ENCODE measurements around the gene MKS1.

MKS1 gene

DNA sequence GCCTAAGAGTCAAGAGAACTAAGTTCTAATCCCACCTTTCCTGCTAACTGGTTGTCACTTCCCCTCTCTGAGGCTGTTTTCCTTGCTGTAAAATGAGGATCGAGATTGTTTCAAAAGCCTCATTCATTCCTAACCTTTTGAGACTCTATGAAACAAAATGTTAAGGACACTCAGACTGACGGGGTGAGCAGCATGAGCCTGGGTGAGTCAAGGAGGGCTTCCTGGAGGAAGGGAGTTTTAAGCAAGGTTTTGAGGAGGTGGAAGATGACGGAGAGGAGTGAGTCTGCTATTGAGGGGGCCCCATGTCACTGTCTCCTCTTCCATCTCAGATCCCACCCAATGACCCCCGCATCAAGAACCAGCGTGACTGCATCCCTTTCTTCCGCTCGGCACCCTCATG, 22.4 kb downstream of the MKS1 start:
- DNase-seq = no peak

DNA sequence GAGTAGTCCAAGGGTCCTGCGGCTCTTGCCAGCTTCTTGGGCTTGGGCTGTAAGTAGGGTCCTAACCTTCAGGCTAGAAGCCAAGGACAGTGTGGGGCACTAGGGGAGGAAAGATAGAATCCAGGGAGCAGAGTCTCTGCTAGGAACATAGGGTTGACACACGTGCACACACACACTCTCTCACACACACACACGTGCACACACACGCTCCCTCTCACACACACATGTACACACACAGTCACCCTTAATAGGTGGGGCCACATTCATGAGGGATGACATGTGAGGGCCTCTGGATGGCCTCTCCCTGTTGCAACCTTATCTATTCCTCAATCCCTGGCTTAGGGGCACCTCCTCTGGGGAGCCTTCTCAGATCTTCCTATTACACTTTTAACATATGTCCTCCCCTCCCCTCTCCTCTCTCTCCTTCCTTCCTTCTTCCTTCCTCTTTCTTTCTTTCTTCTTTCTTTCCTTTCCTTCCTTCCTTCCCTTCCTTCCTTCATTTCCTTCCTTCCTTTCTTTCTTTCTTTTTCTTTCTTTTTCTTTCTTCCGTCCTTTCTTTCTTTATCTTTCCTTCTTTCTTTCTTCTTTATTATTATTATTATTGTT, 23.4 kb downstream of the MKS1 start:
- peak; percentile 35 for DNase-seq

DNA sequence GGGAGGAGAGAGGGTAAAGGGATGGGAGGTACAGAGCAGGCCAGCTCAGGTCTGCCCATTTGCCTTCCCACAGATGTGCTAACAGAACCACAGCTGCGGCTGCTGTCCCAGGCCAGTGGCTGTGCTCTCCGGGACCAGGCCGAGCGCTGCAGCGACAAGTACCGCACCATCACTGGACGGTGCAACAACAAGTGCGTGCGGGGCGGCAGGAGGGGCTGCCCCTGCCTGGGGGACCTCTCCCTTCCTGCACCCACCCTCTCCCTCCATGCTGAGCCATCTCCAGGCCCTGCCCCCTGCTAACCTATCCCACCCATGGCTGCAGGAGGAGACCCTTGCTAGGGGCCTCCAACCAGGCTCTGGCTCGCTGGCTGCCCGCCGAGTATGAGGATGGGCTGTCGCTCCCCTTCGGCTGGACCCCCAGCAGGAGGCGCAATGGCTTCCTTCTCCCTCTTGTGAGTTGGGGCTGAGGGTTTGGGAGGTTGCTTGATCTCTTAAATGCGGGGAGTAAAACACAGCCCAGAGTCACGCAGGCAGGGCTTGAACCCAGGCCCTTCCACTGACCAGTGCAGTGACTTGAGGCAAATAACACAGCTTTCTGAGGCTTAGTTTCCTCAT, 25.3 kb downstream of the MKS1 start:
- DNase-seq = no peak

DNA sequence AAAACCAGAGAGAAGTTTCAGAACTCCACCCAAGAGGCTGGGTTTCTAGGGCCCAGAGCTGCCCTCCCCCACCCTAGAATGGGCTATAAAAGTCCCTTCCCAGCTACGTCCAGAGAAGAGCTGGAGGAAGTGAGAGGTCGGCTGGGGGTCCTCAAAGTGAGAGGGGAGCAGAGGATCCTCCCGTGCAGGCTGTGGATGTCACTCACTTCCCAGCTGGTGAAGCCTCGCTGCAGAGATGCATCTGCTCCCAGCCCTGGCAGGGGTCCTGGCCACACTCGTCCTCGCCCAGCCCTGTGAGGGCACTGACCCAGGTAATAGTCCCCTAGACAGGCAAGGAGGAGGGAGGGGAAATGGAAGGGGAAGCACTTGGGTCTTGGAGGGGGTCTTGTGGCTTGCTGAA, 26.4 kb downstream of the MKS1 start, which contains the start of gene EPX:
EPX (plus strand) TSS at position 115 of the 400 bp plus-strand sequence; CDS start at position 236, 121 bp downstream.
- DNase-seq = no peak

DNA sequence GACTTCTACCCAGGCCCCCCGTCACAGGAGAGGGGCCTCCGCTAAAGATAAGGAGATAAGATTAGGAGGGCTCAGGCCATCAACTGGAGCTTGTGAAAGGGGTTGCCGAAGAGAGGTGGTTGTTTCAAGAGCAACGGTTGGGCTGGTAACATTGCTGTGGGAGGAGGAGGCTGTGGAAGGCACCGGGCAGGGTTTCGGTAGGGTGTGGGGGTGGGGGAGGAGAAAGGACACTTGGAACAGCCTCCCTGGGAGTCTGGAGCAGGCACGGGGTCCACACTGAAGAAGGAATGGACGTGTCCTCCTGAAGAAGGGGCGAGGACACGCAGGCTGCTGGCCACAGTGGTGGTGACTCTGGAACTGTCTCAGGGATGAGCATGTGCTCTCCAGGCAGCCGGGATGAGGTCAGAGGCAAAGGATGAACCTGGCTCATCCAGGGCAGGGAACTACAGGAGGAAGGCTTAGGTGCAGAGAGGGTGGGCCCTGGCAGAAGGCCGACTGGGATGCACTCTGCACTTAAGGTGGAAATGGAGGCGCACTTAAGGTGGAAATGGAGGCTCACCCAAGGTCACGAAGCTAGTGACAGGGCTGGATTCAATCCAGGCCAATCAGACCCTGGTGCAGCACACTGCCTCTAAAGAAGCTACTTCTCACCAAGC, 27.7 kb downstream of the MKS1 start:
- peak; percentile 77 for DNase-seq

DNA sequence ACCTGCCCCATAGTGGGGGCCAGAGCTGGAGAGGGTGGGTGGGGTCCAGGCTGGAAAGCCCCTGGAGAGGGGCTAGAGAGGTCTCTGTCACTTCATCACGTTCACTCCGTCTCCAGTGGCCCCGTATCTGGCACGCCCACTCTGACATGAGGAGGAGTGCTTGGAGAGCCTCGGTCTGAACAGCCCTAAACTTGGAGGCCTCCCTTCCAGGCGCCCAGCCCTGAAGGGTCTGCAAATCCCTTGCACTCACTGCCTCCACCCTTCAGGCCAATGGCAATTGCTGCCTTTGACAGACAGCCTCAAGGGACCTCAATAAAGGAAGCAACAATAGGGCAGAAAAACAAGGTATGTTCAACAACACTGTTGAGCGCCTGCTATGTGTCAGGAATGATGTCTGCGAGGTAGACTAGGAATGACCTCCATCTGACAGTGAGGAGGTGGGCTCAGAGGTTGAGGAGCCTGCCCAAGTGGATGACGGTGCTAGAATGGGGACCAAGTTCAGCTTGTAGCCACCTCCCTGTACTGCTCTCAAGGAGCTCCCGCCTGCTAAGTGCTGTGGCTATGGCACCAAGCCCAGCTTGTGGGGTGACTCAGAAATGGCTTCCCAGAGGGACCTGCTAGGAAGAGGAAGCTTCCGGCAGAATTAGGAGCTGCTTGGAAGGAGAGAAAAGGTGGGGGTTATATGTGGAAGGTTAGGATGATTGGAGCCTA, 29.5 kb downstream of the MKS1 start:
- DNase-seq = peak; percentile 83

DNA sequence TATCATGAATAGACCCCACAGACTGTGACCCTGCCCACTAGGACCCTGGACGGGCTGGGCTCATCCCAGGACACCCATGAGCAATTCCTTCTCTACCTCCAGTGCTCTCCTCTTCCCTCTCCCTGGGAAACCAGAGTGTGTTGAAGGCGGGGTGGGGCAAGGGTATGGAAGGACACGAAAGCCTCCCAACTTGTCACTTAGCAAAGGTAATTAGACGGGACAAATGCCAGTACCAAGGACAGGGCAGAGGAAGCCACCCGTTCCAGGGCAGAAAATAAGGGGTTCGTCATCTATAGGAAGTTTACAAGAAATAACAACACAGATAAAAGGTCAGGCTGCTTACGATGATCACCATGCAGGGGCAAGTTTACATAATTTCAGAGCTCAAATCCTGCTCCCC, 31.4 kb downstream of the MKS1 start:
- DNase-seq = no peak

DNA sequence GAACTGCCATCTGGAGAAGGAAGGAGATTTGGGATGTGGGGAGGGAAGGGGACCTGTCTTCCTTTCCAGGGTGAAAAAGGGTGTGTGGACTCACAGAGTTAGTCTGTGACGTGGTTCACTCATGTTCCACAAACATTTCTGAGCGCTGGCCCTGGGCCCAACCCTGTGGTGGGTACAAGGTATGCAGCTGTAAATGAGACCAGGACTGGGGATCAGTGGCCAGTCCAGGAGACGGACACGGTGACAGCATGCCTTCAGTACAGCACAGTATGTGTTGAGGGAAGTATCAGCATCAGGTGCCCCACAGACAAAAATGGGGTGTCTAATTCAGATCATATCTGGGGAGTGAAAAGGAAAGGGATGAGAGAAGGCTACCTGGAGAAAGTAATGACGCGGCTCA, 32.0 kb downstream of the MKS1 start:
- DNase-seq = no peak

DNA sequence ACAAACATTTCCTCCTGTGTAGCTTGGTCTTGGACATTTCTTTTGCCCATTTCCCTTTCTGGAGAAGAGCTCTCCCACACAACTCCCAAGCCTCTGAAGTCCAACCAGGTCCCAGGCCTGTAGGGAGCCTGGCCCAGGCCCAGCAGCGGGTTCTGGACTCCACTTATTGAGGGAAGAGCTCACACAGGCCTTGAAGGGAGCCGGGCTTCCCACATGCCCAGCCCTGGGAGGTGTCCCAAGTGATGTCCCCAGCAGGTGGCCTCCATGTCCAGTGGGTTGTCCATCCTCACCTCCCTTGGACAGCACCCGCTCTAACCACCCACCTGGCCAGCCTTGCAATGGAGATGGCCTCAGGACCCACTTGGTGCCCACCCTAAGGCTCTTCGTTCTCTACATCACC, 32.5 kb downstream of the MKS1 start:
- DNase-seq = no peak

DNA sequence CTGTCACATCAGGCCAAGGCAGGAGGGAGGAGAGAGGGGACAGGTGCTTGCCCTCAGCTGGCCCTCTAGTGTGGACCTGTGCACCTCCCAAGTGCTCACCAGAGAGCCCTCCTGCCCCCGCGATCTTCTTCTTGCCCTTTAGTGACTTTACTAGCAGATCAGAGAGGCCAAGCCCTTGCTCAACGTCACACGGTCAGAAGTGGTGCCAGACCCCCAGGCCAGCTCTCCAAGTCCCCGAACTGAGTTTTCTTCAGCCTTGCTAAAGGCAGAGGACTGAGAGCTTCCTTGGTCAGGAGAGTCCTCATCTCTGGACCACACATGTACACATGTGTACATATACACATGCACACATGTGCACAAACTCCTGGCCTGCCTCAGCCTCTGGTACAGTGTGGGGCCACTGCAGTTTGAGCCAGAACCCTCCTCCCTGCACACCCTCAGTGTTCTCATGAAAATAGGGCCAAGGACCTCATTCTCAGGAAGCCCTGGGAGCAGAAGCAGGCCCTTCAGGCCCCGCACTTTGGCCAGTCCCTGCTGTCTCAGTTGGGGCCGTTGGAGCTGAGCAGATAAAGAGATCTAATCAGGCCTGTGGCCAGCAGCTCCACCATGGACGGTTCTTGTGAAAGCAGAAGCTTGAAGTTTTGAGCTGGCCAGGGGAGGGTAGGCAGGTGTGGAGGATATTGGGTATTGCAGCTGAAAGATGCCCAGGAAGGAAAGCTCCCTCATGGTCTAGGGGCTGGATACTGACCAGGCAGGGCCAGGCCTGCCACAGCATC, 33.9 kb downstream of the MKS1 start:
- DNase-seq = peak; percentile 88

DNA sequence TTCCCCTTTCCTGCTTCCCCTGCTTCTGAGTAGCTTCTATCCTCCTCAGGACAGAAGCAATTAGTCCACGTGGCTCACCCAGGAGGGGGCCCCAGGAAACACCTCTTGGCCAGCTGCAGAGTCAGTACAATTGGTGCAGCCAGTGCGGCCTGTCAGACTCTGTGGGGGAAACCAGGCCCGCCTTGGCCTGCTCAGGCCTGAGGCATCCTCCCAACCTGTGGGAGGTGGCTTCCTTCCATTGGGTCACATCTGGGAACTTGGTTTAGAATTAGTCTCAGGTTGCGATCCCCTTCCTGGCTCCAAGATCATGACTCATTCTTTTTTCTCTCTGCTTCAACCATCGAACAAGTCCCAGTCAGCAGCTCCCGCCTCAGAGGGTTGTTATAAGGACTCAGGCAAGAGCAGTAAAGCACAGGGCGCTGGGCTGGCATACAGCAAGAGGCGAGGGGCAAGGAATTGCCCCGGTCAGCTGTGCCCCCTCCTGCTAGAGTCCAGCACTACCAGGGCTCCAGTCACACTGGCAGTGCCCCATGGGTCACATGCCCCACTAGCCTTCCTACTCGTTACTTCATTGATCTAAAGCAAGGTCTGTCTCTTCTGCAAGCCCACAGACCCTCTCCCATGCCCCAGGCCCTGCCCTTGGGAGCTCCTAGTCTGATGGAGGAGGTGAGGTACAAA, 34.6 kb downstream of the MKS1 start:
- DNase-seq = peak; percentile 66

DNA sequence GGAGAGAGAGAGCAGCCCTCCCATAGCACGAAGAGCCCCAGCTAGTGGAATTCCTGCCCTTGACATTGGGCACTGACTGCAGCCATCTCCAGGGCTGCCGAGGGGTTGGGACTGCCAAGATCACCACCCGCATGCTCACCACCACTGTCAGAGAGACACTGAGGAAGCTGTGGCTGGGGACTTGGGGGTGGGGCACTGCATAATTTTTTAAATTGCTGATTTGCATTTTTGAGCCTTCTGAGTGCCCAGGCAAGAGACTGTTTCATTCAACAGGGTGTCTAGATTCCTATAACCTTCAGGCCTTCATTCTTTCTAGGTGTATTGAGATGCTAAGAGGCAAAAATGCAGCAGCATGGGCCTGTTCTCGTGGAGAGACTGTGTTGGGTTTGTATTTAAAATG, 35.5 kb downstream of the MKS1 start:
- peak; percentile 45 for DNase-seq

DNA sequence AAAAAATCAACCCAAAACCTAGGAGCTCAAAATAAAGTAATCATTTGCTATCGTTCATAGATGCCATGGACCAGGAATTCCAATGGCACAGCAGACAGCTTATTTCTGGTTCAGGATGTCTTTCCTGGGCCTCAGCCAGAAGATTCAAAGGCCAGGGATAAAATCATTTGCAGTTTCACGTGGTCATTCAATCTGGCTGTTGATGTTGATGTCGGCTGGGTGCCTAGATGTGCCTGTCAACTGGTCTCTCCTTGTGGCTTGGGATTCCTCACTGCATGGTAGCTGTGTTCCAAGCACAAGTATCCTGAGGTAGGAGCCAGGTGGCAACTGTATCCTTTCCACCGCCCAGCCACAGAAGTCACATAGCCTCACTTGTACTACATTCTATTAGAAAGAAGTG, 37.3 kb downstream of the MKS1 start:
- no peak for DNase-seq

DNA sequence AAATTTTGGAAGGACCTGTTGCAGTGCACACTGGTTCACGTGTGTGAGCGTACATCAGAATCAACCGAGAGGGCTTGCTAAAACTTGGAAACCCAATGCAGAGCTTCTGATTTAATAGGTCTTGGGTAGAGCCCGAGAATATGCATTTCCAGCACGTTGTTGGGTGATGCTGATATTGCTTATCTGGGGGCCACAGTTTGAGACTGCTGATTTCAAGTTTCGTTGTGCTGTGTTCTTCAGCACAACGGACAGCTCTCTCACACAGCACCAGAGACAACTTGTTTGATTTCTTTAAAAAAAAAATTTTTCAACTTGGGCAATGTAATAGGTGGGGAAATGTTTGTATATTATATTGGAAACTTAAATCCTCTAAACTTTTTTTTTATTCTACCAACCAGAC, 42.9 kb downstream of the MKS1 start:
- DNase-seq = peak; percentile 72

DNA sequence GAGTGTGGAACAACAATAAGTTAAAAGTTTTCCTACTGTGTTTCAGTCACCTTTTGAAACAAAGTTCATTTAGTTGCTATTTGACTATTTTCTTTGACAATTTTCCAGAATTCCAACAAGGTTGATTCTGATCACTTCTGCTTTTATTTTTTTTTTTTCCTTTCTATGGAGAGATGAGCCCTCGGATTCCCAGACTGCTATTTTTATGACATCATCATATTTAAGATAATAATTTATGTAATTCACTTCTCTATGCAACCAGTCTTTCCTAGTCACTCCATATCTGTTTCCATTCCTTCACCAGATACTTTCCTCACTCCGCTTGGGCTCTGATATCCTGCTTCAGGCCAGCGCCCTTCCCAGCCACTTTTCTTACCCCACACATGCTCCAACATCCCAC, 44.2 kb downstream of the MKS1 start:
- no peak for DNase-seq

DNA sequence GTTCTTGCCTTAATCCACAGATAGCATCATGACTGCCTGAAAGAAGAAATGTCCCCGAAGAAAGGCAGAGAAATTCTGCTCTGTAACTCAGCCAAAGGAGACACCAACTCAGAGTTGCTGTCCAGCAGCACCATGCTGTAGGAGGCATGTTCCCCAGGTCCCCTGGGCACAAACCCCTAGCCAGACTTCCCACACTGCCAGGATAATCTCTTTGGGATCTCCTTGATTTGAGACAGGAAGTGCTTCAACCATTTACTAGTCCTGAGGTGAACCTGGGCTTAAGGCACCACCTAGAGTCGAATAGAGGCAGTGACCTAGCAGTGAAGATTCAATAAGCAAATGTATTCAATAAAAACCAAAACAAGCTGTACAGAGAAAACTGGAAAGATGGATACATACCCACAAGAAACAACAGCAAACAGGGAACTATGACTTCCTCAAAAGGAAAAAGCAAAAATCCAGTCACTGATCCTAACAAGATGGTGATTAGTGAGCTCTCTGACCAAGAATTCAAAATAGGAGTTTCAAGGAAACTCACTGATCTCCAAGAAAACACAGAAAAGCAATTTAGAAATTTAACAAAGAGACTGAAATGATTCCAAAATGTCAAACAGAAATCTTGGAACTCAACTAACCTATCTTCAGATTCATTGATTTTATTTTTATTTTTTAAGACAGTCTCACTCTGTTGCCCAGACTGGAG, 46.5 kb downstream of the MKS1 start:
- peak; percentile 82 for DNase-seq

DNA sequence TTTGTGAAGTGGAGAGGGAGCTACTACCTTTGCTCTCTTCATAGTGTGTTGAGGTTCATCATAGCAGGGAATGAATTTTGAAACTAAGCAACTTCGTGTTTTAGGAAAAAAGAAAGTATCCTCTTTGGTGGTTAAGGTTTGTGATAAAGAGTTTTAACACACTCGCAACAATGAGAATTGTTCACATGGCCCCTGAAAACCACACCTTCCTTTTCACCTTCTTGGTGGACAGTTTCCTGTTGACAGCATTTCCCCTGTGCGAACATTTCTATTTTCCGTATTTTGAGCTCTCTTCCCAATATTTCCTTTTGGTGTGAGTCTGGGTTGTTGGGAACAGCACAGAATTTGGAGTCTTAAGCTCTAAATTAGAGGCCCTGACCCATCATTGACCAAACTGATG, 48.4 kb downstream of the MKS1 start:
- DNase-seq = no peak

DNA sequence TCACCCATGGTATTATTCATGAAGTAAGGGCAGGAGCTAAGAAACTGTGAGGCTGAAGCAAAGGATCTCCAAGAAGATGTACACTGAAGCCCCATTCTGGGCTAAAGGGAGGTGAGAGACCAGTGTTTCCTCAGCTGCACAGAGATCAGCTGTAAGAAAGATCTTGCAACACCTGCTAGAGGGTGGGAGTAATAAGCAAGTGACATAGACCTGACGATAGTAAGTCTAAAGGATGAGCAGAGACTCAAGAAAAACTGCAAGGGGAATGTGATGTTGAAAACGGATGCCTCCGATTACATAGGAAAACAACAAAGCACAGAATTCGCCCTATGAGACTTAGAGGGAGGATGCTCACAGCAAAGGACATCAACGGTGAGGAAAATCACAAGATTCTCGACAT, 52.4 kb downstream of the MKS1 start, which contains the start of gene OR4D2:
OR4D2 (plus strand) TSS at position 301 of the 400 bp plus-strand sequence. CDS start 2,674 bp downstream, outside the sequence.
- no peak for DNase-seq

DNA sequence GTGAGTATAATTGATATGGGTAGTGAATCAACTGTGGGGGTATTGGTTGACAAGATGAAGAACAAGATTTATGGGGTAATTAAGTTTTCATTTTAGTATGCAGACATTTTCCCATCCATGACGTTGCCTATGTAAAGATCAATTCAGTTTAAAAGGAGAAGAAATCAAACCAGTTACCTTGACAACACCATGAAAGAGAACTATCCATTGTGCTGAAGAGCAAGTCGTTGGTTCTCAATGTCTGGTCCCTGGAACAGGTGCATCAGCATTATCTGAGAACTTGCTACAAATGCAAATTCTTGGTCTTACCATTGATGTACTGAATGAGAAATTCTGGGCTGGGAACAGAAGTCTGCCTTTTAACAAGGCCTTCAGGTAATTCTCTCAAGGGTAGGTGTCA, 53.1 kb downstream of the MKS1 start:
- peak; percentile 31 for DNase-seq

DNA sequence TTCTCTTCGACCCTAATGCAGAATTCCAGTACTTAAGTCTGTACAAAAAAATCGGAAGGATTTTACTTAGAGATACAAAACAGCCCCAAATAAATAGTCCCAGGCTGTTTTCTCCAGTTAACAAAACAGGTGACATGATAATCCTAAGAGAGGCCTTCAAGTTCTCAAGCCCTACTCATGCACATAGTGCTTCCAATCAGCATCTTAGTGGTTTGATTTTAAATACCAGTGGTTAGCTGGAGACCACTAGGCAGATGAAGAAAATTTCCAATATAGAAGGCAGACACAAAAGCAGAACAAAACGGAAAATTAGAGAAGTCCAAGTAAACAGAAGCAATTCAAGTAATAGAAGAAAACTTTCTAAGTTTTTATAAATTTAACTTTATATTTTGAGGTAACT, 57.5 kb downstream of the MKS1 start:
- DNase-seq = peak; percentile 16

DNA sequence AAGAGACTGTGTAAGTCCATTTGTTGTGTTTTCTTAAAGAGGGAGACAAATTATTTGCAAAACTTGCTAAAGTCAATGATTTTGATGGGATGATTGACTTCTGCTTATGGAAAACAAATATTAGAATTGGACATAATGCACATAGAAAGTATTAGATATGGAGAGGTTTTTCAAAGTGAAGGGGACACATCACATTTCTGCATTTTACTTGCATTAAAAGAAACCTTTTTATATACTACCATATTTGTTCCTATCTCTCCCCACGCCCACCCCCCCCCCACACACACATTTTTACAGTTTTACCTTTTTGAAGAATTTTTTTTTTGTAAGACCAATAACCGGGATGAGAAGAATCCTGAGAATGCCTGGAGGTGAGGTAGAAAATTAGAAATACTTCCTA, 60.9 kb downstream of the MKS1 start:
- no peak for DNase-seq

All from hematopoietic multipotent progenitor cell treated with erythropoietin and hydrocortisone succinate and interleukin-3 and kit ligand, for 4 days (in vitro differentiated cells).